ENCODE measurements around the gene RHPN2.

The RHPN2 gene

DNA sequence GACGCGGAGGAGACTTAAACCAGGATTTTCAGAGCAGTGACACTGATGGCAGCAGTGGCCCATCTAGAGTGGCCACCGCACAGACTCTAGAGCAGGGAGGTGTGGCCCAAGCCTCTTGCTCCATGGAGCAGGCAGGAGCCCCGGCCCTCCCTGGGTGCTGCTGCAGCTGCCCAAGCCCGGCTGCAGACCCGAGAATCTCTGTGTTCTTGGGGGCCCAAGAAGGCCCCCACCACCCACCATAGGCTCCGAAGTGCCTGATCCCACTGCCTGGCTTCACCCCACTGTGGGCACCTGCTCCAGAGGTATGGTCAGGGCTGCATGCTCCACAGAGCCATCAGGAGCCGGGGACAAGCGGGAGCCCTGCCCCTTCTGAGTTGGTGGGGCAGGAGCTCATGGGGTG lies 129.1 kb downstream of the RHPN2 start:
- DNase-seq (ENCODE audit: low read depth in 1 of 2, low spot score in 1 of 2): no peak
- H3K4me3 ChIP-seq (replicated peaks; ENCODE audit: insufficient read depth, low read length): no peak overlapping the region

DNA sequence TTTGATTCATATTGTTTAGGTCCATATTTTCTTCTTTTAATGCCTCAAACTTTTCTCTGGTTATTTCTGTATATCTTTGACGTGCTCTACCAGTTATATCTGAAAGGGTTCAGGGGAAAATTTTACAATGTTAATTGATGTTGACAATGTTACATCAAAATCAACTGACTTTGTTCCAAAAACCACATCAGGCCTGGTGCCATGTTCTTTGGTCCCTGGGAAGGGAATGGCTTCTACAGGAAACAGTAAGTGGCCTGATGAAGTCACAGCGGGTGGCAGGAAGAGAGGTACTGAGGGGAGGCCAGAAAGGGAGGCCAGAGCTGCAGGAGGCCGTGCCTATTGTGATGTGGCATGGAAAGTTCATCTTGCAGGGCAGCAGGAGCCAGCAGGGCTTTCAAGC lies 131.1 kb downstream of the RHPN2 start:
- TF ChIP-seq, protein P1, sequence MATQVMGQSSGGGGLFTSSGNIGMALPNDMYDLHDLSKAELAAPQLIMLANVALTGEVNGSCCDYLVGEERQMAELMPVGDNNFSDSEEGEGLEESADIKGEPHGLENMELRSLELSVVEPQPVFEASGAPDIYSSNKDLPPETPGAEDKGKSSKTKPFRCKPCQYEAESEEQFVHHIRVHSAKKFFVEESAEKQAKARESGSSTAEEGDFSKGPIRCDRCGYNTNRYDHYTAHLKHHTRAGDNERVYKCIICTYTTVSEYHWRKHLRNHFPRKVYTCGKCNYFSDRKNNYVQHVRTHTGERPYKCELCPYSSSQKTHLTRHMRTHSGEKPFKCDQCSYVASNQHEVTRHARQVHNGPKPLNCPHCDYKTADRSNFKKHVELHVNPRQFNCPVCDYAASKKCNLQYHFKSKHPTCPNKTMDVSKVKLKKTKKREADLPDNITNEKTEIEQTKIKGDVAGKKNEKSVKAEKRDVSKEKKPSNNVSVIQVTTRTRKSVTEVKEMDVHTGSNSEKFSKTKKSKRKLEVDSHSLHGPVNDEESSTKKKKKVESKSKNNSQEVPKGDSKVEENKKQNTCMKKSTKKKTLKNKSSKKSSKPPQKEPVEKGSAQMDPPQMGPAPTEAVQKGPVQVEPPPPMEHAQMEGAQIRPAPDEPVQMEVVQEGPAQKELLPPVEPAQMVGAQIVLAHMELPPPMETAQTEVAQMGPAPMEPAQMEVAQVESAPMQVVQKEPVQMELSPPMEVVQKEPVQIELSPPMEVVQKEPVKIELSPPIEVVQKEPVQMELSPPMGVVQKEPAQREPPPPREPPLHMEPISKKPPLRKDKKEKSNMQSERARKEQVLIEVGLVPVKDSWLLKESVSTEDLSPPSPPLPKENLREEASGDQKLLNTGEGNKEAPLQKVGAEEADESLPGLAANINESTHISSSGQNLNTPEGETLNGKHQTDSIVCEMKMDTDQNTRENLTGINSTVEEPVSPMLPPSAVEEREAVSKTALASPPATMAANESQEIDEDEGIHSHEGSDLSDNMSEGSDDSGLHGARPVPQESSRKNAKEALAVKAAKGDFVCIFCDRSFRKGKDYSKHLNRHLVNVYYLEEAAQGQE (IDR thresholded peaks at IDR 0.05; ENCODE audit: insufficient replicate concordance, low read depth): no peak
- no peaks in the 10 kb centered on the region for H3K27me3 ChIP-seq (ENCODE audit: insufficient read depth, poor library complexity, severe bottlenecking)
- no peak for DNase-seq (ENCODE audit: low read depth in 1 of 2, low spot score in 1 of 2)
- no peak overlapping the region for H3K27ac ChIP-seq (replicated peaks)
- no peak overlapping the region for H3K4me3 ChIP-seq (replicated peaks; ENCODE audit: insufficient read depth, low read length)

More for the DNA sequence above, 129.1 kb downstream of the RHPN2 start:
- no peaks in the 10 kb centered on the region for H3K27me3 ChIP-seq (ENCODE audit: insufficient read depth, poor library complexity, severe bottlenecking)
- no peak overlapping the region for H3K27ac ChIP-seq (replicated peaks)
- TF ChIP-seq, protein P1 (IDR thresholded peaks at IDR 0.05; ENCODE audit: insufficient replicate concordance, low read depth): no peak
- TF ChIP-seq SPI1 (IDR thresholded peaks at IDR 0.05; ENCODE audit: borderline replicate concordance, low read depth): no peak
- TF ChIP-seq GABPA (IDR thresholded peaks at IDR 0.05; ENCODE audit: low read depth): no peak
- TF ChIP-seq, protein P2, sequence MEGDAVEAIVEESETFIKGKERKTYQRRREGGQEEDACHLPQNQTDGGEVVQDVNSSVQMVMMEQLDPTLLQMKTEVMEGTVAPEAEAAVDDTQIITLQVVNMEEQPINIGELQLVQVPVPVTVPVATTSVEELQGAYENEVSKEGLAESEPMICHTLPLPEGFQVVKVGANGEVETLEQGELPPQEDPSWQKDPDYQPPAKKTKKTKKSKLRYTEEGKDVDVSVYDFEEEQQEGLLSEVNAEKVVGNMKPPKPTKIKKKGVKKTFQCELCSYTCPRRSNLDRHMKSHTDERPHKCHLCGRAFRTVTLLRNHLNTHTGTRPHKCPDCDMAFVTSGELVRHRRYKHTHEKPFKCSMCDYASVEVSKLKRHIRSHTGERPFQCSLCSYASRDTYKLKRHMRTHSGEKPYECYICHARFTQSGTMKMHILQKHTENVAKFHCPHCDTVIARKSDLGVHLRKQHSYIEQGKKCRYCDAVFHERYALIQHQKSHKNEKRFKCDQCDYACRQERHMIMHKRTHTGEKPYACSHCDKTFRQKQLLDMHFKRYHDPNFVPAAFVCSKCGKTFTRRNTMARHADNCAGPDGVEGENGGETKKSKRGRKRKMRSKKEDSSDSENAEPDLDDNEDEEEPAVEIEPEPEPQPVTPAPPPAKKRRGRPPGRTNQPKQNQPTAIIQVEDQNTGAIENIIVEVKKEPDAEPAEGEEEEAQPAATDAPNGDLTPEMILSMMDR (IDR thresholded peaks at IDR 0.05; ENCODE audit: insufficient read depth, low read length): no peak
- TF ChIP-seq POLR2AphosphoS5 (IDR thresholded peaks at IDR 0.05; ENCODE audit: low read depth): no peak

DNA sequence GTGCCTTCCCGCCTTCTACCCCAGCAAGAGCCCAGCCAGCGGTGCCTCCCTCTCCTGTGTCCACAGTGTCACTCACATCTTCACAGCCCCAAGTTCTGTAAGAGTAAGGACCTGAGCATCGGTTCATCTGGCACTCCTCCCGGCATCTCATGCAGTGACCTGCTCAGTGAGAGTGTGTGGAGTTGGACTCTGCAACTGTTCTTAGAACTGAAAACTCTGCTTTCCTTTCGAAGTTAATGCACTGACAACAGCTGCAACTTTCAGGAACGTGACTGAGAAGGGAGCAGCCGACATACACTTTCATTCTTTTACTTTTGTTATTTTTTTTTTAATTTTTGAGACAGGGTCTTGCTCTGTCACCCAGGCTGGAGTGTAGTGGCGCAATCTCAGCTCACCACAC lies 134.1 kb downstream of the RHPN2 start:
- H3K27me3 ChIP-seq (ENCODE audit: insufficient read depth, poor library complexity, severe bottlenecking): no peaks in the 10 kb centered on the region
- DNase-seq (ENCODE audit: low read depth in 1 of 2, low spot score in 1 of 2): no peak
- no peak overlapping the region for H3K27ac ChIP-seq (replicated peaks)
- H3K4me3 ChIP-seq (replicated peaks; ENCODE audit: insufficient read depth, low read length): no peak overlapping the region
- TF ChIP-seq GABPA (IDR thresholded peaks at IDR 0.05; ENCODE audit: low read depth) (no peak), SPI1 (IDR thresholded peaks at IDR 0.05; ENCODE audit: borderline replicate concordance, low read depth) (no peak), POLR2AphosphoS5 (IDR thresholded peaks at IDR 0.05; ENCODE audit: low read depth) (no peak)
- TF ChIP-seq, protein P1 (IDR thresholded peaks at IDR 0.05; ENCODE audit: insufficient replicate concordance, low read depth): no peak
- TF ChIP-seq, protein P2 (IDR thresholded peaks at IDR 0.05; ENCODE audit: insufficient read depth, low read length): no peak

DNA sequence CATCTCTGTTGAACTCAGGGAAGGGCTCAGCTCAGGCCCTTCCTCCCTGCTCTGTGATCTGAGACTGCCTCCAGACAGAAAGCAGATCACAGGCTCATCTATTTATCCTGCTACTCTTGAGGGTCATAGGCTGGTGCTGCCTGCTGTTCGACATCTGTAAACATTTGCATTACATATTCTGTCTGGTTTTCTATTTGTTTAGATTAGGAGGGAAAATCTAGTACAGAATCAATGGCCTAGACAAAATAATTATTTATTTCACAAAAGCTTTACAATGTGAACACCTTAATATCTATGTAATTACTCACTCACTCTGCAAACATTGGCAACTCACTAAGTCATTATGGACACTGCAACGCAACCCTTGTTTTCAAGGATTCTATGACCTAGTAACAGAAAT lies 135.9 kb downstream of the RHPN2 start:
- TF ChIP-seq, protein P2 (IDR thresholded peaks at IDR 0.05; ENCODE audit: insufficient read depth, low read length): no peak
- TF ChIP-seq, protein P1 (IDR thresholded peaks at IDR 0.05; ENCODE audit: insufficient replicate concordance, low read depth): no peak
- TF ChIP-seq GABPA (IDR thresholded peaks at IDR 0.05; ENCODE audit: low read depth): no peak
- no peak for TF ChIP-seq SPI1 (IDR thresholded peaks at IDR 0.05; ENCODE audit: borderline replicate concordance, low read depth)
- no peak for TF ChIP-seq POLR2AphosphoS5 (IDR thresholded peaks at IDR 0.05; ENCODE audit: low read depth)
- H3K27me3 ChIP-seq (ENCODE audit: insufficient read depth, poor library complexity, severe bottlenecking): no peaks in the 10 kb centered on the region
- no peak overlapping the region for H3K27ac ChIP-seq (replicated peaks)
- no peak for DNase-seq (ENCODE audit: low read depth in 1 of 2, low spot score in 1 of 2)
- no peak overlapping the region for H3K4me3 ChIP-seq (replicated peaks; ENCODE audit: insufficient read depth, low read length)
